Endometrial microvascular endothelial cells (primary cell): ENCODE results near the gene SSTR3. TPM values are rescaled to one million over a fixed set of nuclear protein-coding genes. Genes with fewer than 3 reads are reported as not detected.

Source experiments
- in situ Hi-C: cut with HindIII; loops from 2 replicates; pipeline ENCODE4 v1.10.0; 2017; ENCODE audit warnings: low sequenced_read_pairs, low pct_unique_long_range_greater_than_20kb; ENCODE audit errors: inconsistent ontology term
- total RNA-seq: library from RNA; depleted of rRNA; stranded (reverse); fragments of >200 nt; gene quantifications from one replicate; pipeline ENCODE4 v1.2.3, GENCODE V29; 2015; ENCODE audit errors: inconsistent ontology term

Gene SSTR3
- total RNA-seq, 1 donor from 2014 or later = not detected

GRCh38 chr22:37186997-37187522 lies 25.2 kb downstream of the SSTR3 start:
- in situ Hi-C loops = no loop called here

GRCh38 chr22:37186228-37186996 lies 25.9 kb downstream of the SSTR3 start:
- in situ Hi-C loops = no loop called here

GRCh38 chr22:37185646-37186227 lies 26.5 kb downstream of the SSTR3 start:
- in situ Hi-C loops = no loop called here

- in situ Hi-C loops = no loop called here
Observed at GRCh38 chr22:37184816-37185541, 27.3 kb downstream of the SSTR3 start.

GRCh38 chr22:37184380-37184755 lies 27.9 kb downstream of the SSTR3 start:
- in situ Hi-C loops = no loop called here

DNA sequence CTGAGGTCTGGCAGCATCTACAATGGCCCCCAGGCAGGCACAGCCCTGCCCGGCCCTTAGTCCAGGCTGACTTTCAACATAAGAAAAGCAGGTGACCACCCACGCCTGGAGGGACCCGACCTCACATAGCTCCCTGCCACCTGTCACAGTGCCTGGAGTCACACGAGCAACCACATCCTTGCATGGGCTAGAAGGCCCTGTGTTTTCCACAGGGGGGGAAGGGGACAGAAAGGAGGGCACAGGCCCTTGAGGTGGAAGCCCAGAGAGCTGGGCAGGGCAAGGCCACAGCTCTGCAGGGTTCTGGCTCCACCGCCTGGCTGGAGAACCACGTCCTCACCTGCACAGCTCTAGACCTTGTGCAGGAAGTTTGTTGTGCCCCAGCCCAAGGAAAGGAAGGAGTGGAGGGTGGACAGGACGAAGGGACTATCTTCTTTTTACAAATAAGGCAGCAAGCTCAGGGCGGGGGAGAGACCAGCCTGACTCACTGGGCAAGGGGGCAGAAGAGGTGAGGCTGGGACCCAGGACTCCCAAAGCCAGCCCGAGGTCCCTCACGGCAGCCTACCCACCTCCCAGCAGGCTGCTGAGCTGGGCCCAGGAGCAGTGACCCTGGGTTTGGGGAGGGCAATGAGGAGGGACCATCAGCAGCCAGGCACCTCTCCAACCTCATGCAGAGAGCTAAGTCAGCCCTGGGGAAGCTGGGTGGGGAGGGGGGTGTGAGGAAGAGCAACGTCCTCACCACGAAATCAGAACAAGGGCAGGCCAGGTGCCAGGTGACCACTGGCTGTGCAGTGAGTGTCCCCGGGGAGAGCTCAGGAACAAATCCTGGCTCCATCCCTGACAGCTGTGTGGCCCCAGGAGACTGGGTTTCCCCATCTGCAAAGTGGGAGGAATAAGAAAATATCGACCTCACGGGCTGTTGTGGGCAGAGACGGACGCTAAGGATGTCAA lies 28.6 kb downstream of the SSTR3 start:
- in situ Hi-C loops = no loop called here

GRCh38 chr22:37182949-37183245 lies 29.4 kb downstream of the SSTR3 start:
- in situ Hi-C loops = no loop called here

GRCh38 chr22:37182101-37182948 lies 30.0 kb downstream of the SSTR3 start:
- in situ Hi-C loops = no loop called here

DNA sequence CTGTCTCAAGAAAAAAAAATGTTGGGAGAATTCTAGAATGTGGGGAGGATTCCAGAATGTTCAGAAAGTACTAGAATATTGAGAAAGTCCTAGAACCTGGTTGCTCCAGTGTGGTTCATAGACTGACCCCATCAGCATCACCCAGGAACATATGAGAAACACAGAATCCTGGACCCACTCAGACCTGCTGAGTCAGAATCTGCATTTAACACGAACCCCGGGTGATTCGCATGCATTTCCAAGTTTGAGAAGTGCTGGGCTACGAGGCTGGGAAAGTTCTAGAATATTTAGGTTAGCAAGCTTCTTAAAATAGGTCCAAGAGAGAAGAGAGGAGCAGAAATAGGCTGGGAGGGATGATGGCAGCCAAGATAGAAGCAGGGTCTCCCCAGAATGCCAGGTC lies 30.6 kb downstream of the SSTR3 start:
- in situ Hi-C loops = no loop called here

GRCh38 chr22:37180531-37181231 lies 31.6 kb downstream of the SSTR3 start:
- in situ Hi-C loops = no loop called here

DNA sequence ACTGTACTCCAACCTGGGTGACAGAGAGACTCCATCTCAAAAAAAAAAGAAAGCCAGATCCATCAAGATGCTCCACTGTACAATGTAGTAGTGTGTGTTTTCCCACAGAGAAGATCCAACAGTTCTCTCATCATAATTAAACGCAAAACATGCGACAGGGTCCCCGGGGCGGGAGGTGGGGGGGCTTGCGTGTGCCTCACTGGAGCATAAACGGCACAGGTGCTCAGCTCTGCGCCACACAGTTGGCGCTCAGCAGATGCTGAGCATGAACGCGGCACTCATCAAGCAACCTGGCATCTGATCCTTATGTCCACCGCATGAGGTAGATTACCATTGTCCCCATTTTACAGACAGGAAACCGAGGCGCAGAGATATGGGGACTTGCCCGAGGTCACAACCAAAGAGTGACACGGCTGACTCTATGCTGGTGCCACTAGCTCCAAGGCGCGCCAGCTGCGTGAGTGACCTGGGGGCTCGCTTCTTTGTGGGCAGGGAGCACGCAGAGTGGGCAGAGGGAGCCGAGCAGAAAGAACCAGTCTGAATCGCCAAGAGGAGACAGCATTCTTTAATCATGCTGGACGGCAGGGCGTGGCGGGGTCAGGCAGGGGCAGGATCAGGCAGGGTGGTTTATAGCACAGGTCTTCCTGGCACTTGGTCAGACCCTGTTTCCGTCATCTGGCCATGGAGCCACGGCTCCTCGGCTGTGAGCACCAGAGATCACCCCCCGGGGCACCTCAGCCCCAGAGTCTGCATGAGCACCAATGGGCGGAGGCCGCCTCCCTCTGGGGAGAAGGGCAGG lies 32.5 kb downstream of the SSTR3 start:
- in situ Hi-C loops = no loop called here

- in situ Hi-C loops = no loop called here
Observed at GRCh38 chr22:37179126-37179470, 33.2 kb downstream of the SSTR3 start.

DNA sequence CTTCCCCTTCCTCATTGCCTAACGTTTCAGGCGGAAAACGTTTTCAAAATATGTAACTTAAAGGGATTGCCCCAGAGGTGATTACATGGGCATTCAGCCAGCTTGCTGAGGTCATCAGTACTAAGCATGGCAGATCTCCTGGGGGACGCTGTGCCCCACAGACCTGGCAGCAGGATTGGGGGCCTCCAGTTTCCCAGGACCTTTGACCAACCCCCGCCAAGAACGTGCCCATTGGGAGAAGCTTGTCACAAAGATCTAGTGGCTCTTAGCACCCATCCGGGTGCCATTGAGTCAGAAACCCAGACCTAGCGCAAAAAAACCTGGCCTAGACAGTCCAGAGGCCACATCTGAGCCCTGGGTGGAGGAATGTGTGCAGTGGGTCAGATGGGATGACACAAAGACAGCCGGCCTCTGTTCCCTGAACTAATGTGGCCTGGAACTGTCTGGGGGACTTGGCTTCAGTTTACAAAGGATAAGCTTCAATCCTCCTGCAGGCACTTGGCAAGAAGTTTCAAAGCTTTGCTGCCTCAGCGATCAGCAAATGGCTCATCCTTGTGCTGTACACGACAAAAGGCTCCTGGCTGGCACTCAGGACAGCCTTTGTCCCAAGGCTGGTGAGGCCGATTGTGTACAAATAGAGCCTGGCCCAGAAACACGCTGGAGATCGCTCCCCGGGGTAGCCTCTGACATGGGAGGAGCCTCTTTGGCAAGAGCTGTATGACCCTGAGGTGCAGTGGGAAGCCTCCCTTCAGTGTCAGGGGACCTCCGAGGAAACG lies 33.7 kb downstream of the SSTR3 start:
- in situ Hi-C loops = no loop called here

GRCh38 chr22:37177755-37178154 lies 34.5 kb downstream of the SSTR3 start:
- in situ Hi-C loops = no loop called here

- in situ Hi-C loops = no loop called here
Observed at GRCh38 chr22:37177221-37177620, 35.1 kb downstream of the SSTR3 start.

DNA sequence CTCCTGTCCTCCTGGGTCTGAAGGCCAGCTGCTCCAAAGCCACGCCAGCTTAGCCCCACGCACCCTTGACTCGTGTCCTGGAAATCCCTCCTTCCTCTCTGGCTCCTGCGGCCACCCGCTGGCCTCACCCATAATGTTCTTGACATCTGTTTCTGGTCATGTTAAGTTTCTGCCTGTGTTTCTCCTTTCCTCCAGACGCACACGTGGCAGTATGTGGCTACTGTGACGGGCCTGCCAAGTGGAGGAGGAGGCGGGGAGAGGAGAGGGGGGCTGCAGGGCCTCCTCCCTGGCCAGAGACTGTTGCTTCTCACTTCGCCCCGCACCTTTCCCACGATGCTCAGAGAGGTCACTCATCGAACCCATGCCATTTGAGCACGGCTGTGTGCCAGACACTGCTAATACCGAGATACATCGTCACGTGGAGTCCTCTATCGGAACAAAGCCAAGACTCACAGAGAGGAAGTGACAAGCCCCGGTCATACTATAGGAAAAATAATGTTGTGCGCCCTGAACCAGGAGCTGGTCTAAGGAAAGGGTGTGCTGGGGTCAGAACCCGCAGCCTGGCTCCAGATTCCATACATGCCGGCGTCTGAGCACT lies 35.7 kb downstream of the SSTR3 start:
- in situ Hi-C loops = no loop called here
